ENCODE data around the gene RBBP8.
"Not testable (repeated sequence)": the region's sequence is repeated elsewhere in the genome, so short reads cannot be mapped to it uniquely, and the experiment has no call there.

The RBBP8 gene

DNA sequence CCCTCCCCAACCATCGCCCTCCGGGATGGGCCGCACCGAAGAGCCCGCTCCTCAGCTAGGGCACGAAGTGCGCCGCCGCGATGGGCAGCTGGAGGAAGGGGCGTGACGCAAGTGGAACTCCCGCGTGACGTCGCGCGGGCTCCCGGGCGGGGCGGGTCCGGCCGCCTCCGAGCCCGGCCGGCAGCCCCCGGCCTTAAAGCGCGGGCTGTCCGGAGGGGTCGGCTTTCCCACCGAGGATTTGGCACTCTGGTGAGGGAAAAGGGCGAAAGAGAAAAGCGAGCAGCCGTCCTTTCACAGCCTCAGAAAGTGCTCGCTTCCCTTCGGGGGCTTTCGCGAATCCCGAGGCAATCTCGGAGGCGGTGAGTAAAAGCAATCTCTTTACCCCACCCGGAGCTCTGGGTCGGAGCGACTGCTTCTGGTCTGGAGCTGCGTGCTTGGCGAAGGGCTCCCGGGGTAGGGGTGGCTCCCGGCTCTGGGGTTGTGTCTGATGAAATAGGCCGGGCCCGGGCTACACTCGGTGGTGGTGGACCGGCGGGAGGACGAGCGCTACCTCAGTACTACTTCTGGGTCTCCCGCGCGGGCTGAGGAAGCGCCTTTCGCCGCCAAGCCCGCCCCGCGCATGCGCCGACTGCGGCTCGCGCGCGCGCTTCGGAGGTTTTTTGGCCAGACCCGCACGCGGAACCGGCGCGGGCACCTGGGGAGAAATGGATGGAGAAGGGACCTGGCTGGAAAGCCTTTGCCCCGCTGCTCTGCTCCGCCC, at the start of gene RBBP8:
Gene RBBP8, plus strand, starts transcription at position 123 of the 760 bp plus-strand sequence. CDS start 3,524 bp downstream, outside the sequence.
- DNase-seq = peak; percentile 83

GRCh38 chr18:22883827-22884226, 49.3 kb upstream of the RBBP8 start:
- DNase-seq = no peak

DNA sequence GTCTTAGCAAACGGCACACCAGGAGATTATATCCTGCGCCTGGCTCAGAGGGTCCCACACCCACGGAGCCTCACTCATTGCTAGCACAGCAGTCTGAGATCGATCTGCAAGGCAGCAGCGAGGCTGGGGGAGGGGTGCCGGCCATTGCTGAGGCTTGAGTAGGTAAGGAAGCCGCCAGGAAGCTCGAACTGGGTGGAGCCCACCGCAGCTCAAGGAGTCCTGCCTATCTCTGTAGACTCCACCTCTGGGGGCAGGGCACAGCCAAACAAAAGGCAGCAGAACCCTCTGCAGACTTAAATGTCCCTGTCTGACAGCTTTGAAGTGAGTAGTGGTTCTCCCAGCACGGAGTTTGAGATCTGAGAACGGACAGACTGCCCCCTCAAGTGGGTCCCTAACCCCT, 47.4 kb upstream of the RBBP8 start:
- not testable (repeated sequence) for DNase-seq

- no peak for DNase-seq
These were observed 33.7 kb upstream of the RBBP8 start for GRCh38 chr18:22899421-22899820.

DNA sequence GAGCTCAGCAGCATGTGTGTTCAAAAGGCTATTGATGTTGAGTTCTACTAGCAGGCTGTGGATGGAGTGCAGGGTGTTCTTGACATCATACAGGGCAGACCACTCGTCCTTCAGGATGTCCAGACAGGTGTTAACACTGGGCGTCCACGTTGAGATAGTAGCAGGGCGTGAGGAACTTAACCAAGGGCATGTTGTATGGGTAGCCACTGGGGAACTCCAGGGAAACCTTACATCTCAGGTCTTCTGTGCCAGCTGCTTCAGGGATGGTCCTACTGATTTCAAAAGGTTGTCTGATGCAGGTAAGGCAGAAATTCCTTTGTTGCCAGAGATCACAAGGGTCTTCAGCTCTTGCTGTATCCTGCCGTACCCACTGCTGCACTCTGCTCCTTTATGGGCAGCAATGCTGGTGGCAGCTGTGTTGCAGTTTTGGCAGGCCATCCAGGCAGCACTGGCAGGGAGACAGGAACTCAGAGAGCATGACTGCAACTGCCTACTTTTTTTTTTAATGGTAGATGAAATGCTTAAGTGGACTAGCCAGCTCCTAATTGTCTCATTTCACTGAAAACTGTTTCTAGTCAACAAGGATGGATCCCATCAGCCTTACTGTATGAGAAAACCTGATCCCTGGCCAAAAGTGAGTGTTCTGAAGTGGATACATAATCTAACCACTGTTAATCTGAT, 32.4 kb upstream of the RBBP8 start:
- DNase-seq = no peak

DNA sequence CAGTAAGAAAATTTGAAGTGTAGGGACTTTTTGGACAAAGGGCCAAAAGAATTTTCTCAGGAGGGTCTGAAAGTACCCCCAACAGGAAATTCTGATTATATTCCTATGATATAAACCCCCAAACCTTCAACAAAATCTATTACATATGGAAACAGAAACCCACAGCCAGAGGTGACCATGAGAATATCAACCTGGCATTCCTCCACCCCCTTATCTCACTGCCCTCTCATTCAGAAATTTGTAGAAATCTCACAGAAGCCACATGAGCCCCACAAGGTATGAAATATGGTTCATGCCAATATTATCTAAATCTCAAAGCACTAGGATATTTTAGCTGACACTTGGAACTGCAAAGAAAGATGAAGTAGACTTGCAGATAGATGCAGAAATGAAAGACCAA, 31.0 kb upstream of the RBBP8 start:
- no peak for DNase-seq

DNA sequence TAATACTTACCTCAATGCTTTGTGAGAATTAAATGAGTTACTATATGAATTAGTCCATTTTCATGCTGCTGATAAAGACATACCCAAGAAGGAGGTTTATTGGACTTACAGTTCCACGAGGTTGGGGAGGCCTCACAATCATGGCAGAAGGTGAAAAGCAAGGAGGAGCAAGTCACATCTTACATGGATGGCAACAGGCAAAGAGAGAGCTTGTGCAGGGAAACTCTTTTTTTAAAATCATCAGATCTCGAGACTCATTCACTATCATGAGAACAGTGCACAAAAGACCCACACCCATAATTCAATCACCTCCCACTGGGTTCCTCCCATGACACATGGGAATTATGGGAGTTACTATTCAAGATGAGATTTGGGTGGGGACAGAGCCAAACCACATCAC, 29.9 kb upstream of the RBBP8 start:
- not testable (repeated sequence) for DNase-seq

DNA sequence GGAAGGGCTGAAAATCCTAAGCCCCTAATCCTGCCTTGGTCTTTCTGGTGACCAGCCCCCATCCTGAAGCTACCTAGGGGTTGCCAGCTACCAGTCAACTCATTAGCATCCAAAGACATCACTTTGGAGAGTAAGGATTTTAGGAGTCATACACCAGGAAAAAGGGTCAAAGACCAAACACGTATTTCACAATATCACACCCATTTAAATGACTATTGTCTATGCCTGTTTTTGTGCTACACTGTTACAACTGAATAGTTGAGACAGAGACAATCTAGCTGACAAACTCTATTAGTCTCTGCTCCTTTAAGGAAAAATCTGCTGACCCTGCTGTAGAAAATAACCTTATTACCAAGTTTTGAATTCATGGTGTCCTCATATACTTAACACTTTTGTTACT, 21.0 kb upstream of the RBBP8 start:
- no peak for DNase-seq

DNA sequence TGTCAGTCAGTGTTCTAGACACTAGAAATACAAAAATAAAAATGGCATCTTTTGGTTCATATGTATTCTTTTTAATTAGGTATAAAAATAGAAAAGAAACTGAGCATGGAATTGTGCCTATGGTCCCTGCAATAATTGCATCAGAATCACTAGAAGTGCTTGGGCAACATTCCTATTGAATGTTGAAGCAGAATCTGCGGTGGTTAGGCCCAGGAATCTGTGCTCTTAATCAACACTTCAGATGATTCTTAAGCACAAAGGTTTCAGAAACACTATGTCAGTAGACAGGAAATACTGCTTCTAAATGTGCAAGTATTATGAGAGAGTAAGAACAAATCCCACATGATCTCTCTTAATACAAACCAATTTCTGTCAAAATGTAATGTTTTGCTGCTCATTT, 20.3 kb upstream of the RBBP8 start:
- DNase-seq = no peak

DNA sequence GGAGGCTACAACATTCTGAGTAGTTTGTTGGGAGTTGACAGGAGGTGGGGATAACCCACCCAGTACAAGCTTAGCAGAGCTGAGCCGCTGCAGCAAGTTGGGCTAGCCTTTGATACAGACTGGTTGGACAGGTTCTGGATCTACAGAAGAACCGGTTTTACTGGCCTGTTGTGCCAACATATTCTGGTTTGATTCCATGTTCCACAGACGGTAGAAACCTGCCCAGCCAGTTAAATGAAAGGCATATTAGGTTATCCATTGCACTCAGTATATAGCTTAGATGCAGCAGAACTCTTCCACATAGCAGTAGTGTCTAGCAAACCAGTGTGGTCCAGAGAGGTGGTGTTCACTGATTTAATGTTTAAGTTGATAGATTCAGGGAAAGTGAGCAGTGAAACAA, 19.3 kb upstream of the RBBP8 start:
- DNase-seq = no peak

DNA sequence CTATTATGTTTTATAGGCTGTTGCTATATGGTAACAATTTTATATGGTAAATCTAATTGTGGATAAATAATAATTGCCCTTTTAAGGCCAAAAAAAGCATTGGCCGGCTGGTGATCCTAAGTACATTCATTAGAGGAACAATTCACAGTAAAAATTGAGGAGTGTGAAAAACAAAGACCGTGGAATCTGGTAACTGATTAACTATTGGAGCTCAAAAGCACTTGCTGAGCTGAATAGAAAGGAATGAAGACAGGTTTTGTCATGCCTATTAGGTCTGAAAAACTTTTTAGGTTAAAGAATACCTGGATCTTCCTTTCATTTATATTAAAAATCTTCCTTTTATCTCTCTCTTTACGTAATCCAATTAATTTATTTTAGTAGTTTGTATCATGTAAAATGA, 18.5 kb upstream of the RBBP8 start:
- DNase-seq = no peak

GRCh38 chr18:22915337-22915736, 17.8 kb upstream of the RBBP8 start:
- DNase-seq = no peak

DNA sequence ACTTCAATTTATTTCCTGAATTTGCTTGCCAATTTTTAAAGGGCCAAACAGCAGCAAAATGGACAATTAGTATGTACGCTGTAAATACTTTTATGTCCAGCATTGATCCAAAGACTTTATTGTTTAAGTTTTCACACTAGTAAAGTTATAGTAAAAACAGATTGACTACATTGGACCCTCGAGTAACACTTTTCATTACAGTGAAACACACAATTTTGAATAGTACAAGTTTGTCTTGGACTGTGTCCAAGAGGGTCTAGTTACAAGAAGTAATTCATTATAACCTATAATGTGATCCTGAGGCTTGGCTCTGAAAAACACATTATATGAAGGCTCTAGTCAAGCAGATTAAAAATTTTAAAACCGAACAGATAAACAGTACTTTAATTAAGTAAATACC, 11.4 kb upstream of the RBBP8 start:
- DNase-seq = no peak

DNA sequence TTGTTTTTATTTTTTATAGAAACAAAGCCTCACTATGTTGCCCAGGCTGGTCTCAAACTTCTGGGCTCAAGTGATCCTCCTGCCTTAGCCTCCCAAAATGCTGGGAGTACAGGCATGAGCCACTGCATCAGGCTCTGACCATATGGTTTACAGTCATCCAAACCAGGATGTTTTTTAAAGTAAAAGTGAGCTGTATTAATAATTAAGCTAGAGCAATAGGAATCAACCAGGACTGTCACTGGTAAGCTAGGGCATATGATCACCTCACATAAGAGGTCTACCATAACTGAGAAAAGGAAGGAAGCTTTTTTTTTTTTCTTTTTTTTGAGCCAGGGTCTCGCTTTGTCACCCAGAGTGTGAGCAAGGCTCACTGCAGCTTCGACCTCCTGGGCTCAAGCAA, 8.5 kb upstream of the RBBP8 start:
- DNase-seq = no peak

- DNase-seq = no peak
These were observed 6.7 kb upstream of the RBBP8 start for GRCh38 chr18:22926454-22926853.

GRCh38 chr18:22928339-22928738, 4.8 kb upstream of the RBBP8 start:
- no peak for DNase-seq

GRCh38 chr18:22930089-22930713, 2.9 kb upstream of the RBBP8 start:
- peak; percentile 82 for DNase-seq

GRCh38 chr18:22932885-22933205, 283 bp upstream of the RBBP8 start:
- no peak for DNase-seq

GRCh38 chr18:22933966-22934423, 867 bp downstream of the RBBP8 start:
- DNase-seq = no peak

- no peak for DNase-seq
These were observed 1.7 kb downstream of the RBBP8 start for GRCh38 chr18:22934789-22935188.

GRCh38 chr18:22935431-22935830, 2.3 kb downstream of the RBBP8 start:
- no peak for DNase-seq

DNA sequence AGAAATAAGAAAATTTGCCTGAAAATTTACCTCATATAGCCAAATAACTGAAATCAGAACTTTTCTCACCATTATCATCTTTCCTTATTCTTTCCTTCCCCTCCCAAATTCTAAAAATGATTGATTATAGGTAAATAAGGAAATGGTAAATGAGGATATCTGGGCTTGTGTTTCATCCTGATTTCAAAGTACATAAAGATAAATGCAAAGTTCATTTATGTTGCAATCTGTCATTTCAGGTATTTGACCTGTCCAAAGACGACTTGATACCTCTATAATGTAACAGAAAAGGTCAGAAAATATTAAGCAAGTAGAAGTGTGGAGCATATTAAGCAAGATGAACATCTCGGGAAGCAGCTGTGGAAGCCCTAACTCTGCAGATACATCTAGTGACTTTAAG, 3.4 kb downstream of the RBBP8 start:
- no peak for DNase-seq

- no peak for DNase-seq
These were observed 6.5 kb downstream of the RBBP8 start for GRCh38 chr18:22939649-22940048.

DNA sequence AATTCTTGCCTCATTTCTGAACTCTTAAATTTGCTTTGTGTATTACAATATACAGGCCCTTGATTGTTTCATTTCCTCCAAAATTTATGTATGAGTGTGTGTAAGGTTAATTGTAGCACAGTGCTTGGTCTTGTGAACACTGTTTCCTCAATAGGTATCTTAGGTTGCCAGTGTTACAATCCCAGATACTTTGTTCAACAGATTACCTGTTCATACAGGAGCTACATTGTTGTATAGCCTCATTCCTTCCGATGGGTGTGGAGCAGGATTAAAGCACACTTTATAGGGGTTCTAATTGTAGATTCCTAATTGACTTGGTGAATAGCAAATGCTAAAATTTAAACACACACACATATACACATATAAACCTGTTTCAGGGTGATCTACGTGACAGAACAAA, 10.7 kb downstream of the RBBP8 start:
- no peak for DNase-seq

Measured in activated naive CD4-positive, alpha-beta T cell treated with Interleukin-2 at 50 U/mL for 16 hours (primary cell).